Muscle of leg (tissue), 11 donors: ENCODE measurements around the gene CARM1. TPM values are rescaled to one million over a fixed set of nuclear protein-coding genes. Genes with fewer than 3 reads are reported as not detected.
"Not testable (repeated sequence)": the region's sequence is repeated elsewhere in the genome, so short reads cannot be mapped to it uniquely, and the experiment has no call there.

Experiments used
- DNase-seq: peaks from one replicate; pipeline ENCODE4 v3.0.0; 2013
- H3K27ac ChIP-seq: one replicate; pipeline ENCODE4 v1.5.1; 2013; ENCODE audit warnings: mild to moderate bottlenecking, low read length, control low read depth
- H3K27me3 ChIP-seq: one replicate; pipeline ENCODE4 v1.6.1; 2013; ENCODE audit warnings: low read length; ENCODE audit not compliant: control insufficient read depth, insufficient read depth
- H3K36me3 ChIP-seq: one replicate; pipeline ENCODE4 v1.6.1; 2013; ENCODE audit warnings: low read length; ENCODE audit not compliant: control insufficient read depth, insufficient read depth
- H3K4me1 ChIP-seq: one replicate; pipeline ENCODE4 v1.6.1; 2013; ENCODE audit warnings: low read length; ENCODE audit not compliant: control insufficient read depth, insufficient read depth
- H3K4me3 ChIP-seq: one replicate; pipeline ENCODE4 v1.5.1; 2013; ENCODE audit warnings: low read length, control low read depth
- H3K9me3 ChIP-seq: replicated peaks from 2 replicates; pipeline ENCODE4 v1.6.1; 2013; ENCODE audit warnings: low read depth, low read length; ENCODE audit not compliant: control insufficient read depth
- WGBS: methylation state at CpG from one replicate; pipeline ENCODE4 v1.1.5; 2013; ENCODE audit warnings: missing lambda C conversion rate; ENCODE audit not compliant: insufficient coverage; 5-methylcytosine and 5-hydroxymethylcytosine counted together
- polyA plus RNA-seq, 8 donors: library from polyadenylated mRNA; unstranded; fragments of 120-200 nt; gene quantifications; one replicate each; pipeline versions ENCODE4 v1.2.1 to v1.2.3, GENCODE V29; 2013; ENCODE audit warnings: inconsistent platforms in 1 of 8, low replicate concordance in 1 of 8; ENCODE audit not compliant: insufficient read length in 8 of 8, insufficient read depth in 1 of 8
- total RNA-seq: library from RNA; stranded (reverse); fragments of 120-200 nt; gene quantifications from one replicate; pipeline ENCODE4 v1.2.4, GENCODE V29; 2013

Gene CARM1
- total and polyA plus RNA-seq, 9 donors: 21.4 to 72.1 (median 61.1) TPM

DNA sequence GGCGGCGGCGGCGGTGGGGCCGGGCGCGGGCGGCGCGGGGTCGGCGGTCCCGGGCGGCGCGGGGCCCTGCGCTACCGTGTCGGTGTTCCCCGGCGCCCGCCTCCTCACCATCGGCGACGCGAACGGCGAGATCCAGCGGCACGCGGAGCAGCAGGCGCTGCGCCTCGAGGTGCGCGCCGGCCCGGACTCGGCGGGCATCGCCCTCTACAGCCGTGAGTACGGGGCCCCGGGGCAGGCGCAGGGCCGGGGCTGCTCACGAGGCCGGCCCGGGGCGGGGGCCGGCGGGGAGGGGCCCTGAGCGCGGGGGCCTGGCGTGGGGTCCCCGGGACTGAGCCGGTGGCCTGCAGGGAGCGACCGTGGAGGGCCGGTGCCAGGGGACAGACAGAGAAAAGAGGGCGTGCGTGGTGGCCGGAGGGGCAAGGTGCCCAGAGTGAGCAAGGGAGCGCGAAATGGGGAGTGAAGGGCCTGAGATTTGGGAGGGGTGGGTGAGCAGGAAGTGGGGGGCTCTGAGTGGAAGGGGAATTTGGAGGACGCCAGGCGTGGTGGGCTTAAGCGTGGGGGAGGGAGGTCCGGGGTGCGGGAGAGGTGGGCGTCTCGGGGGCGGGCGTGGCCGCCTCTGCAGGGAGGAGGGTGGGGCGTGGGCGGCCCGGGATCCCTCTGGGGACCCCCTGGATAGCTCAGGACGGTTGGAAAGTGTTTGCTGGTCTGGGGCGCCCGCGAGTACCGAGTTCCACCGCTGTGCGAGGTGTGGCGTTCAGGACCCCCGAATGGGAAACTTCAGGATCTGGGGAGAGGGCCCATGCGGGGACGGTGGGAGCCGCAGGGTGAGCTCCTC, 575 bp downstream of the CARM1 start:
- DNase-seq: peak; percentile 71
- H3K27me3 ChIP-seq: no peaks in the 10 kb centered on the region
- peaks cover 37% of the 10 kb centered on the region for H3K4me1 ChIP-seq
- H3K36me3 ChIP-seq: peaks cover 9% of the 10 kb centered on the region
- WGBS: 1% methylated on average over 81 of the region's 90 CpGs
- H3K27ac ChIP-seq: peak overlapping the region; percentile 92
- peak overlapping the region; percentile 84 for H3K4me3 ChIP-seq
- H3K9me3 ChIP-seq: no peaks in the 10 kb centered on the region

DNA sequence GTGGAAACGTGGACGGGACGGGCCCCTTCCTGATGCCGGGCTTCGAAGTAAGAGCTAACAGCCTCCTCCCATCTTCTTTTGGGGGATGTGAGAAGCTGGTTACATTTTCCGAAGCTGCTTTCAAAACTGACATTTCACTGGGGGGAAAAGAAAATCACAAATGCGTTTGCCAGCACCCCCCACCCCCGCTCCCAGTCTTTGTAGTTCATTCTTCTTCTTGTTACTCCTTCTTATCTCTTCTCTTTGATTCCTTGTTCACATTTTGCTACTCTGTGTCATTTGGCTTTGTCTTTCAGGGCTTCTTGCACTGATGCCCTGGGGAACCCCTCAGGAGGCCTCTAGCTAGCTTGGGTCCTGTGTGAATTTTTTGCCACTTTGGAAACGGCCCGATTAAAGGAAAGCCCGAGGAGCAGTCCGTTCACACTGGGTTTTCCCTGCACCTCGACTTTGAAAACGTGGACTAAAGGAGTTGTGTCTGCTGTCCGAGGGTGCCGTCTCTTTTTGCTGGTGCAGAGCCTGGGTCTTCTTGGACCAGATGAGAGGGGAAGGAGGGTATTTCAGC, 1.3 kb downstream of the CARM1 start:
- Histone ChIP-seq H3K4me1 (peaks cover 43% of the 10 kb centered on the region), H3K27ac (peak overlapping the region; percentile 92), H3K9me3 (no peaks in the 10 kb centered on the region), H3K27me3 (no peaks in the 10 kb centered on the region), H3K36me3 (peaks cover 9% of the 10 kb centered on the region), H3K4me3 (peak overlapping the region; percentile 84)
- peak; percentile 45 for DNase-seq
- WGBS: 1% methylated on average over 6 of the region's 16 CpGs

DNA sequence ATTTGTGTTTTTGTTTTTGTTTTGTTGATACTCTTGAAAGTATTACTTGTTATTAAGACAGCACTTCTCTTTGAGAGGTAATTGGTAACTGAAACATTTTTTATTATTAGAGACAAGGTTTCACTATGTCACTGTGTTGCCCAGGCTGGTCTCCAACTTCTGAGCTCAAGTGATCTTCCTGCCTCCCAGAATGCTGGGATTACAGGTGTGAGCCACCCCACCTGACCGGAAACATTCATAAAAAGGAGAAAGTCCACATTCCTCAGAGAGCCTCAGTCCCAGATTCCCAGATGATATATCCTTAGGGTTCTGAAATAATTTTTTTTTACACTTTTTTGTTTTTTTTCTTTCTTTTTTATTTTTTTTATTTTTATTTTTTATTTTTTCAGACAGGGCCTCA, 2.7 kb downstream of the CARM1 start:
- Histone ChIP-seq H3K4me3 (no peak overlapping the region), H3K27me3 (no peaks in the 10 kb centered on the region), H3K9me3 (no peaks in the 10 kb centered on the region), H3K36me3 (peaks cover 9% of the 10 kb centered on the region), H3K4me1 (peaks cover 54% of the 10 kb centered on the region), H3K27ac (no peak overlapping the region)
- peak; percentile 2 for DNase-seq
- no CpG with 5 or more reads among the region's 1 CpG for WGBS

DNA sequence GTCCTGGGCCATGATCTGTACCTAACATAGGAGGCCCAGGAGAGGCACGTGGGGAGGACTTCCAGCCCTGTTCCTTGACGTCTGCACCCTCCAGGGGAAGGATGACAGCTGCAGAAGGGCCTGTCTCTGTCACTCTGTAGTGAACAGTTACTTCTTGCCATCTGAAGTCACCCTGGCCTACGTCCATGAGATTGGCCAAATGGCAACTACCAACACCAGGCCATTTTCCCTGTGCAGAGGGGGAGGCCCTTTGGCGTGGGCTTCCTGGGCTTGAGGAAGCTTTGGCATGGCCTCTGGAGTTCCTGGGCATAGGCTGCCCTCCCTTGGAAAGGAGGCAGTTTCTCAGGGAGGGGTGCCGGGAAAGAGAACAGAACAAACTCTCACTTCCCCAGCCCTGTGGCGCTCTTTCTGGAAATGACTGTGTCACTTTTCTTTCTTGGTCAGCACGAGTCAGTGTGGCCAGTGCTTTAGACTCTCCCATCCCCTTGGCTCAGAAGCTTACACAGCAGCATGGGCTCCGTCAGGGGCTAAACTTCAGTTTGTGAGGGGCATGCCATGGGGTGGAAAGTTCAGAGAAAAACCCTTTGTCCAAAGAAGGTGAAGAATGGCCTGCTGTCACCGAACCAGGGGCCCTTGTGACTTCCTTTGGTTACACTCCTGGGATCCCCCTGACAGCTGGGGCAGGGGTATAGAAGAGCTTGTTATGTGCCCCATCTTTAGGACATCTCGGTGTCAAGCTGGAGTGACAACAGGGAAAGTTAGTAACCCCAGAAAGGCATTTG, 5.3 kb downstream of the CARM1 start:
- Histone ChIP-seq H3K4me1 (peaks cover 70% of the 10 kb centered on the region), H3K9me3 (no peaks in the 10 kb centered on the region), H3K27ac (peak overlapping the region; percentile 91), H3K4me3 (no peak overlapping the region), H3K36me3 (peaks cover 15% of the 10 kb centered on the region), H3K27me3 (no peaks in the 10 kb centered on the region)
- WGBS: 53% methylated on average over 7 of the region's 10 CpGs
- peak; percentile 81 for DNase-seq

DNA sequence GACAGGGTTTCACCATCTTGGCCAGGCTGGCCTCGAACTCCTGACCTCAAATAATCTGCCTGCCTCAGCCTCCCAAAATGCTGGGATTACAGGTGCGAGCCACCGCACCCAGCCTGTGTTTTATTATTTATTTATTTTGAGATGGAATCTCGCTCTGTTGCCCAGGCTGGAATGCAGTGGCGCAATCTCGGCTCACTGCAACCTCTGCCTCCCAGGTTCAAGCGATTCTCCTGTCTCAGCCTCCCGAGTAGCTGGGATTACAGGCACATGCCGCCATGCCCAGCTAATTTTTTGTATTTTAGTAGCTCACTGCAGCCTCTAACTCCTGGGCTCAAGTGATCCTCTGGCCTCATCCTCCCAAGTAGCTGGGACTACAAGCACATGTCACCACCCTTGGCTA, 6.3 kb downstream of the CARM1 start:
- not testable (repeated sequence) for H3K27me3 ChIP-seq, H3K9me3 ChIP-seq, DNase-seq, H3K4me3 ChIP-seq
- Histone ChIP-seq H3K36me3 (peaks cover 15% of the 10 kb centered on the region), H3K27ac (peak overlapping the region; percentile 62), H3K4me1 (peaks cover 74% of the 10 kb centered on the region)
- whole genome bisulfite sequencing: no CpG with 5 or more reads among the region's 9 CpGs

DNA sequence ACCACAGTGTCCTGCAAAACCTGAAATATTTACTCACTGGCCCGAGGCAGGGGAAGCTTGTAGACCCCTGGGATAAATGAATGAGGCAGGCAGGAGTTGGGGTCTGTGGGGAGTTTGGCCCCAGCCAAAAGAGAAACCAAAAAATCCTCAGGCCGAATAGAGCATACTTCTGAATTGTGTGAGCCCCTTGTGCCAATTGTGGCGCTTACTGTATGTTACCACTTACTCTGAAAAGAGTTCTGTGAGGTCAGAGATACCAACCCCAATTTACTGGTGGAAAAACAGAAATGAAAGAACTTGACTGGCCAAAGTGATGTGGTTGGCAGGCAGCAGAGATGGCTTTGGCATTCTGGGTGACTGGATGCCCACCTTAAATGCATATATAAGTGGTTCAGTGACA, 6.9 kb downstream of the CARM1 start:
- peaks cover 22% of the 10 kb centered on the region for H3K36me3 ChIP-seq
- peak overlapping the region; percentile 62 for H3K27ac ChIP-seq
- DNase-seq: no peak
- no peaks in the 10 kb centered on the region for H3K27me3 ChIP-seq
- 29% methylated on average over 1 of the region's 3 CpGs for WGBS
- no peak overlapping the region for H3K4me3 ChIP-seq
- H3K4me1 ChIP-seq: peaks cover 74% of the 10 kb centered on the region
- H3K9me3 ChIP-seq: no peaks in the 10 kb centered on the region

DNA sequence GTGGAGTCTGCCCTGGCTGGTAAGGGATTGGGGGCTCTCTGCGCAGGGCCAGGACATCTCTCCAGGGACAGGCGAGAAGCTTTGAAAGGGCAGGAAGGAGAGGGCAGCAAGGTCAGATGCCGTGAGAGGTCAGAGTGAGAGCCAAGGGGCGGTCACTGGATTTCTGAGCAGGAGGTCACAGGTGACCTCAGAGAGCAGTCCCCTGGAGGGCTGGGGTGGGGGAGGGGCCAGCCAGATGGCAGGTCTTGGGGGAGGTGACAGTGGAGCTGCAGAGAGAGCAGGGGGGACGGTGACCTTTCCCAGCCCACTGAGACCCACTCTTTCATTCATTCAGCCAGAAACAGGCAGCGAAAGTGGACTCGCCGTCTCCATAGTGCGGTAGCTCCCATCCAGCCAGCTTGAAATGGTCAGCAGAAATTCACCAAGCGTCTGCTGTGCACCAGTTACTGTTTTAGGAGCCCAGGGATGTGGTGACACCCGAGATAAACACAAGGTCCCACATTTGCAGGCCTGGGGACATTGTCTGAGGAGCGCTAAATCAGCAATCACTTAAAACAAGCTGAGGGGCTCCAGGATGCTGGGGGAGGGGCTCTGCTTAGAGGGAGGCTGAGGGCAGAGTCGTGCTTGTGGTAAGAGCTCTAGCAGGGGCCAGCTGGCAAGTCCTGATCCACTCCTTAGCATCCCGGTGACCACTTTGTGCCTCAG, 10.2 kb downstream of the CARM1 start:
- H3K4me1 ChIP-seq: peaks cover 60% of the 10 kb centered on the region
- H3K27me3 ChIP-seq: no peaks in the 10 kb centered on the region
- no peaks in the 10 kb centered on the region for H3K9me3 ChIP-seq
- peaks cover 13% of the 10 kb centered on the region for H3K36me3 ChIP-seq
- no peak for DNase-seq
- peak overlapping the region; percentile 59 for H3K27ac ChIP-seq
- 60% methylated on average over 12 of the region's 14 CpGs for WGBS
- H3K4me3 ChIP-seq: no peak overlapping the region

DNA sequence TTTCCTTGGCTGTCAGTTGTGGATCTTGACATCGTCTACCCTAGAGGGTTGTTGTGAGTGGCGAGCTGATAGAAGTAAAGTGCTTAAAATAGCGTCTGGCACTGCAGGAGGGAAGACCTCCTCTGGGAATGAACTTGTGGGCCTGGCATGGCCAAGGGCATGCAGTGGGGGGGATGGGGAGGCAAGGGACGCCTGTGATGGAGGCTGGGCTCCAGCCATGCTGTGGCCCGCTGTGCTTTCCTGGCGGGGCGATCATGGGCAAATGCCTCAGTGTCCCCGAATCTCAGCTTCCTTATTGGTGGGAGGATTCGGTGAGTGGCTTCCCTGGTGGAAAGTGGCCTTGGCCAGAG, 10.7 kb downstream of the CARM1 start:
- H3K36me3 ChIP-seq: peaks cover 13% of the 10 kb centered on the region
- 38% methylated on average over 2 of the region's 9 CpGs for WGBS
- no peak overlapping the region for H3K4me3 ChIP-seq
- H3K4me1 ChIP-seq: peaks cover 58% of the 10 kb centered on the region
- no peak for DNase-seq
- H3K27ac ChIP-seq: peak overlapping the region; percentile 59
- H3K9me3 ChIP-seq: no peaks in the 10 kb centered on the region
- no peaks in the 10 kb centered on the region for H3K27me3 ChIP-seq

DNA sequence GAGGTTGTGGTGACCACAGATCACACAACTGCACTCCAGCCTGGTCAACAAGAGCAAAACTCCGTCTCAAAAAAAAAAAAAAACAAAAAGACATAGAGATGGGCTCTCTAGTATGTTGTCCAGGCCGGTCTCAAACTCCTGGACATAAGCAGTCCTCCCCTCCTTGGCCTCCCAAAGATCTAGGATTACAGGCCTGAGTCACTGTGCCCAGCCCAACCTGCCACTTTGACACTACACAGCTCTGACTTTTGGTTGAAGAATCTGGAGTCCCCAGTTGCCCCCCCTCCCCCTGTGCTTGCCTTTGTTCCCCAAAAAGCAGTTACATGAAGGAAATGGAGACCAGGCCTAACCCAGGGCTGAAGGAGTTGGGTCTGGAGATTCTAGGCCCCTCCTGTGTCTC, 12.9 kb downstream of the CARM1 start:
- Histone ChIP-seq H3K4me3 (no peak overlapping the region), H3K9me3 (no peaks in the 10 kb centered on the region), H3K27me3 (no peaks in the 10 kb centered on the region), H3K36me3 (peaks cover 13% of the 10 kb centered on the region), H3K4me1 (peaks cover 59% of the 10 kb centered on the region), H3K27ac (no peak overlapping the region)
- WGBS: 43% methylated on average over 1 of the region's 2 CpGs
- DNase-seq: no peak
